Measurements from ENCODE around the gene MAP2K5. TPM values are rescaled to one million over a fixed set of nuclear protein-coding genes. Genes with fewer than 3 reads are reported as not detected.
A peak's percentile ranks its signal among the peaks of the same experiment; 100 is the strongest.

The MAP2K5 gene
- total RNA-seq, 1 donor from 2014 or later = 26.7 TPM

DNA sequence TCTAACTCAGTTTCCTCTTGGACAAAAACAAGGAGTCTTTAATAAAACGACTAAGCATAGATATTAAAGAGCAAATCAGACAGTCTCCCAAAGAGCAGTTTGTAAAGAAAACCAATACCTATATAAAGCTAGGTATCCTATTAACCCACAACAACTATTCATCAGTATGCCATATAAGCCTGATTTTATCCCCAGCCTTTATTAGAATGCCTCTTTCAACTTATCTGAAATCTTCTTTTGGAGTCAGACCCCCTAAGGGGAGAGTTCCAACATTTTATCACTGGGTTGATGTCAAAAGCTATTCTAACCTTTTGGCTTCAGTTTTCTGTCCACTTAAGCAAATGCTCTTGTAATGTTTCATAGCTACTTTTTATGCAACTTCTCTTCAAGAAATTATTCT is 17.8 kb downstream of the MAP2K5 start:
- no peak for ATAC-seq (ENCODE audit: low read depth)
- Mint-ChIP-seq H3K4me1 (peaks cover 30% of the 10 kb centered on the region), H3K36me3 (ENCODE audit: low read depth) (peaks cover 48% of the 10 kb centered on the region), H3K9me3 (peaks cover 3% of the 10 kb centered on the region), H3K4me3 (no peak overlapping the region), H3K27me3 (no peaks in the 10 kb centered on the region), H3K27ac (no peak overlapping the region)
- CTCF ChIA-PET = interaction anchor here (1.3 kb wide), 1 partner anchor 103 kb away, joined by 3 read pairs; no protein-coding TSS in a partner anchor
- no peak for DNase-seq
- intact Hi-C loops (cut with micrococcal nuclease) = no loop called here
- TF ChIP-seq, protein P1, sequence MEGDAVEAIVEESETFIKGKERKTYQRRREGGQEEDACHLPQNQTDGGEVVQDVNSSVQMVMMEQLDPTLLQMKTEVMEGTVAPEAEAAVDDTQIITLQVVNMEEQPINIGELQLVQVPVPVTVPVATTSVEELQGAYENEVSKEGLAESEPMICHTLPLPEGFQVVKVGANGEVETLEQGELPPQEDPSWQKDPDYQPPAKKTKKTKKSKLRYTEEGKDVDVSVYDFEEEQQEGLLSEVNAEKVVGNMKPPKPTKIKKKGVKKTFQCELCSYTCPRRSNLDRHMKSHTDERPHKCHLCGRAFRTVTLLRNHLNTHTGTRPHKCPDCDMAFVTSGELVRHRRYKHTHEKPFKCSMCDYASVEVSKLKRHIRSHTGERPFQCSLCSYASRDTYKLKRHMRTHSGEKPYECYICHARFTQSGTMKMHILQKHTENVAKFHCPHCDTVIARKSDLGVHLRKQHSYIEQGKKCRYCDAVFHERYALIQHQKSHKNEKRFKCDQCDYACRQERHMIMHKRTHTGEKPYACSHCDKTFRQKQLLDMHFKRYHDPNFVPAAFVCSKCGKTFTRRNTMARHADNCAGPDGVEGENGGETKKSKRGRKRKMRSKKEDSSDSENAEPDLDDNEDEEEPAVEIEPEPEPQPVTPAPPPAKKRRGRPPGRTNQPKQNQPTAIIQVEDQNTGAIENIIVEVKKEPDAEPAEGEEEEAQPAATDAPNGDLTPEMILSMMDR (IDR thresholded peaks at IDR 0.05) = no peak
- POLR2A ChIA-PET = no interaction called here

DNA sequence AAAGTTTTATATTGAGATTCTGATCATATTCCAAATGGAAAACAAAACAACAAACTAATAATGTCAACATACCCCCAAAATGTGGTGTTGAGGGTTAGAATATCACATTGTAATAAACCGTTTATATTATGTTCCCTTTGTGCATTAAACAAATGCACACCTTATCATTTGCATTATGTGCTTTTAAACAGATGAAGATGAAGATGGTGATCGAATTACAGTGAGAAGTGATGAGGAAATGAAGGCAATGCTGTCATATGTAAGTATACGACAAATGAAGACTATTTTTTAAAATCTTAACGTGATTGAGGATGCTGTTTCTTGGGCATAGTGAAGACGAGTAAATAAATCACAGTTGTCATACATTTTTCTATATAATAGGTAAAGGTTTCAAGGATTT is 20.6 kb downstream of the MAP2K5 start:
- ChIA-PET POLR2A (no interaction called here), CTCF (no interaction called here)
- peaks cover 3% of the 10 kb centered on the region for H3K9me3 Mint-ChIP-seq
- ATAC-seq (ENCODE audit: low read depth) (no peak), DNase-seq (no peak)
- TF ChIP-seq, protein P1 (IDR thresholded peaks at IDR 0.05) = no peak
- no peak overlapping the region for H3K4me3 Mint-ChIP-seq
- no peaks in the 10 kb centered on the region for H3K27me3 Mint-ChIP-seq
- no peak overlapping the region for H3K27ac Mint-ChIP-seq
- H3K36me3 Mint-ChIP-seq (ENCODE audit: low read depth) = peaks cover 45% of the 10 kb centered on the region
- intact Hi-C loops (cut with micrococcal nuclease) = no loop called here
- peaks cover 24% of the 10 kb centered on the region for H3K4me1 Mint-ChIP-seq

DNA sequence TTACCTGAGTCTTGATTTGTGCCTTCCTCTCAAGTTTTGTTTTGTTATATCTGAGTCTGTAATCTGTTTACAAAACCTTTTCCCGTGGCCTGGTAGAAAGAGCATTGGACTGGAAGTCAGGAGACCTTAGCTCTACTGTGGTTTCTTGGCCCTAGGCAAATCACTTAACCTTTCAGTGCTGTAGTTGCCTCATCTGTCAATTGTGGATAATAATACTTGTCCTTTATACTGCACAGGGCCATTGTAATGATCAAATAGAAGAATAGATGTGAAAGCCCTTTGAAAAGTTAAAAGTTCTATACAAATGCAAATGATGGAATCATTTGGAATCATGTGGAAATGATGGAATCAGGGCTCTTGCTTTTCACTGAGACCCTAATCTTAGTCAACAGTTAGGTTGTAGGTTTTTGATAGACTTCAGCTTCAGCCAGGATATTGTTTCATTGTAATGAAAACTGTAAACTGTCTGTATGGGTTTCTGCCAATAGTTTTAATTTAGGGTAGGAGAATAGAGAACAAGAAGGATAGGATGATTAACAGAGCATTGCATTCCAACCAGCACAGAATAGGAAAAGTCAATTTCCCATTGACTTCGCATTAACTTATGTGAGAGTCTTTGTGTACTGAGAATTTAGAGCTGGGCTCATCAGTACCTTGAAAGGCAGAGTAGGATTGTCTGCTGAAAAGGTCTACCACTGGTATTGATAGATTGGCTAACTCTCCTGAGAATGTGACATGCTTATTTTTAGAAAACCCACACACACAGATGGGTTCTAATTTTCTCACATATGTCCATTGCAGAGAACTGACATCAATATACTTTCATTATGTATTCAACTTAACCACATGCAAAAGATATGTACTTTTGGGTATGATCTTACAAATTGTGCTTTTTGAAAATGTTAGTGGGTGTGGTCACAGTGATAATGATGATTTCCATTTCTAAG is 21.8 kb downstream of the MAP2K5 start:
- DNase-seq (no peak), ATAC-seq (ENCODE audit: low read depth) (peak; percentile 28)
- CTCF ChIA-PET = no interaction called here
- peaks cover 37% of the 10 kb centered on the region for H3K36me3 Mint-ChIP-seq (ENCODE audit: low read depth)
- POLR2A ChIA-PET = no interaction called here
- no peak overlapping the region for H3K4me3 Mint-ChIP-seq
- intact Hi-C loops (cut with micrococcal nuclease) = no loop called here
- no peaks in the 10 kb centered on the region for H3K27me3 Mint-ChIP-seq
- no peaks in the 10 kb centered on the region for H3K9me3 Mint-ChIP-seq
- TF ChIP-seq, protein P1 (IDR thresholded peaks at IDR 0.05) = no peak
- H3K27ac Mint-ChIP-seq = no peak overlapping the region
- H3K4me1 Mint-ChIP-seq = peaks cover 22% of the 10 kb centered on the region

DNA sequence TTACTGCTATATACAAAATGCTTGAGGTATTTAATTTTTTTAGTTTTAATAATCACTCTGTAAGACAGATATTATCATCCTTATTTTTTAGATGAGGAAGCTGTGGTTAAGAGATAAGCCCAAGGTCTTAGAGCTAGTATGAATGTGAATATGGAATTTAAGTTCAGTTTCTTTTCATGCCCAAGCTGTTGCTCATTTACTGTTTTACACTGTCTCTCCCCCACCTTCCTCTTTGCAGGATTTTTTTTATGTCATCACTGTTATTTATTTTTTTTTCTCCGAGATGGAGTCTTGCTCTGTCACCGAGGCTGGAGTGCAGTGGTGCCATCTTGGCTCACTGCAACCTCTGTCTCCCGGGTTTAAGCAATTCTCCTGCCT is 22.5 kb downstream of the MAP2K5 start:
- POLR2A ChIA-PET = no interaction called here
- peaks cover 21% of the 10 kb centered on the region for H3K4me1 Mint-ChIP-seq
- no peaks in the 10 kb centered on the region for H3K27me3 Mint-ChIP-seq
- H3K36me3 Mint-ChIP-seq (ENCODE audit: low read depth) = peaks cover 39% of the 10 kb centered on the region
- intact Hi-C loops (cut with micrococcal nuclease) = no loop called here
- no peaks in the 10 kb centered on the region for H3K9me3 Mint-ChIP-seq
- ATAC-seq (ENCODE audit: low read depth) (peak; percentile 28), DNase-seq (no peak)
- CTCF ChIA-PET = no interaction called here
- H3K27ac Mint-ChIP-seq = no peak overlapping the region
- no peak overlapping the region for H3K4me3 Mint-ChIP-seq
- TF ChIP-seq, protein P1 (IDR thresholded peaks at IDR 0.05) = no peak

DNA sequence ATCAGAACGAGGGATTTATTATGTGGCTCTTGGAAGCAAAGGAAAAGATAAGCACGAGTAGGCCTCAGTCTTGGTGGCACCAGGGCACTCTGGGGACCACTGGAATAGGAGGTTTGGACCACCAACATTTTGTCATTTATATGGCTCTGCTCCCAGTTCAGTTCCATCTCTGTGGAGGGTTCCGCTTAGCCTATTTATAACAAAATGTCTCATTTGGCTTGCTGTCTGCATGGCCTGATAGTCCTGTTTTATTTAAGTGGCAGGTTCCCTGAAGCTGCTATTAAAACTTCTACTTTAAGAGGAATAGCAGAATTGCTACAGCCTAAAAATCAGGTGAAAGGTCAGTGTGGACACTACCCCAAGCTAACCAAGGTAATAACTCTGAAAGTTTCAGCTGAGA is 27.2 kb downstream of the MAP2K5 start:
- no peak overlapping the region for H3K4me3 Mint-ChIP-seq
- H3K36me3 Mint-ChIP-seq (ENCODE audit: low read depth) = peaks cover 36% of the 10 kb centered on the region

More for the DNA sequence above, 27.2 kb downstream of the MAP2K5 start:
- Mint-ChIP-seq H3K27ac (no peak overlapping the region), H3K9me3 (no peaks in the 10 kb centered on the region), H3K27me3 (no peaks in the 10 kb centered on the region), H3K4me1 (peaks cover 8% of the 10 kb centered on the region)
- intact Hi-C loops (cut with micrococcal nuclease) = loop anchor here (10.0 kb wide), 1 partner anchor 635 kb away; no protein-coding TSS in a partner anchor
- DNase-seq = no peak
- TF ChIP-seq, protein P1 (IDR thresholded peaks at IDR 0.05) = no peak
- ChIA-PET POLR2A (no interaction called here), CTCF (no interaction called here)
- ATAC-seq (ENCODE audit: low read depth) = no peak
